Inflammatory macrophage treated with lipopolysaccharide for 1 hour (primary cell): ENCODE results near the gene FDX2.
A peak's percentile ranks its signal among the peaks of the same experiment; 100 is the strongest.

Experiments used
- DNase-seq, 2 donors: peaks; one replicate each; pipeline ENCODE4 v3.0.0-alpha.2; 2020 to 2022

Gene FDX2

GRCh38 chr19:10299545-10300458 lies 16.0 kb downstream of the FDX2 start:
- DNase-seq, result peak; percentile 46 to 54

GRCh38 chr19:10295847-10296591 lies 19.8 kb downstream of the FDX2 start:
- DNase-seq, result no peak

- no peak for DNase-seq
Measured at GRCh38 chr19:10295305-10295846, 20.4 kb downstream of the FDX2 start.

DNA sequence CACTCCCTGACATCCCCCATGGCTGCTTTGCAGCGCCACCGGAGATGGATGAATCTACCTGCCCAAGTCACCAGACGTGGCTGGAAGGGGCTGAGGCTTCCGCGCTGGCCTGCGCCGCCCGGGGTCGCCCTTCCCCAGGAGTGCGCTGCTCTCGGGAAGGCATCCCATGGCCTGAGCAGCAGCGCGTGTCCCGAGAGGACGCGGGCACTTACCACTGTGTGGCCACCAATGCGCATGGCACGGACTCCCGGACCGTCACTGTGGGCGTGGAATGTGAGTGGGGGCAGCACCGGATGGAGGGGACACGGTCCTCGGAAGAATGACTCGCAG lies 21.5 kb downstream of the FDX2 start:
- DNase-seq, result no peak

DNA sequence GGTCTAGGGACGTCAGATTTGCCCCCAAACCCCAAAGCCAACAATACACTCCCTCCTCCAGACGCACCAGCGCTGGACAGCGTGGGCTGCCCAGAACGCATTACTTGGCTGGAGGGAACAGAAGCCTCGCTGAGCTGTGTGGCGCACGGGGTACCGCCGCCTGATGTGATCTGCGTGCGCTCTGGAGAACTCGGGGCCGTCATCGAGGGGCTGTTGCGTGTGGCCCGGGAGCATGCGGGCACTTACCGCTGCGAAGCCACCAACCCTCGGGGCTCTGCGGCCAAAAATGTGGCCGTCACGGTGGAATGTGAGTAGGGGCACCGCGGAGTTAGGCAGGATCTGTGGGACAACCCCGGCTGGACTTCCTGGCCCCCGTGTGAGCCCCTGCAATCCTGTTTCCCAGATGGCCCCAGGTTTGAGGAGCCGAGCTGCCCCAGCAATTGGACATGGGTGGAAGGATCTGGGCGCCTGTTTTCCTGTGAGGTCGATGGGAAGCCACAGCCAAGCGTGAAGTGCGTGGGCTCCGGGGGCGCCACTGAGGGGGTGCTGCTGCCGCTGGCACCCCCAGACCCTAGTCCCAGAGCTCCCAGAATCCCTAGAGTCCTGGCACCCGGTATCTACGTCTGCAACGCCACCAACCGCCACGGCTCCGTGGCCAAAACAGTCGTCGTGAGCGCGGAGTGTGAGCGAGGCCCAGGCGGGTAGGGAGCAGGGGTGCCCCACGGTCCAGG lies 22.0 kb downstream of the FDX2 start:
- DNase-seq, result no peak

GRCh38 chr19:10292789-10293636 lies 22.8 kb downstream of the FDX2 start:
- no peak for DNase-seq

GRCh38 chr19:10292206-10292788 lies 23.5 kb downstream of the FDX2 start:
- DNase-seq, result peak; percentile 92 to 97

GRCh38 chr19:10291554-10292205 lies 24.1 kb downstream of the FDX2 start:
- DNase-seq, result no peak

GRCh38 chr19:10290876-10291553 lies 24.8 kb downstream of the FDX2 start:
- peak; percentile 65 to 75 for DNase-seq

DNA sequence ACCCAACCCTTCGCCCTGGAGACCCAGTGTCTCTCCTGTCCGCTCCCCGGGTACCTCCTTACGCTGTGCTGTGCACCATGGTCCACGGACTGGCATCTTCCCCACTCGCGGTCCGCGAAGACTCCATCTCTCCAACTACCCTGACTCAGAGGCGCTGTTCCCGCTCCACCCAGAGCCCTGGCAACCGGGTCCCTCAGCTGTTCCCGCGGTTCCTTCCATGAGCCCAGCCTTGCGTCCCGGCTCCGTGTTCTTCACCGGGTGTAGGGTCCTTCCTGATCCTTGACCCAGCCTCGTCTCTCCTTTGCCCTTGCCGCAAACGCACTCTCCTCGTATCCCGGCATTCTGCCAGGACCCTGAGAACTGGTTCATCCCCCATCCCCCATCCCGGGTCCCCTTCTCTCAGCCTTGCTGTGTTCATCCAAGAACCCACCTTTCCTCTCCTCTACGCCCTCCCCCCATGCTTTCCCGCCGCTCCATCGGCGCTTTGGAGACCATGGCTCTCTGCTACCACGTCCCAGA lies 25.4 kb downstream of the FDX2 start:
- no peak for DNase-seq

- DNase-seq, result peak in 1 of 2 donors; percentile 53
Measured at GRCh38 chr19:10289836-10290356, 25.9 kb downstream of the FDX2 start, which contains the start of gene ICAM5. TSS of gene ICAM5 (plus strand) at chr19:10289952. CDS start at chr19:10290044, 92 bp downstream.

GRCh38 chr19:10289167-10289835 lies 26.5 kb downstream of the FDX2 start:
- DNase-seq, result peak; percentile 75 to 85

GRCh38 chr19:10288662-10289166 lies 27.1 kb downstream of the FDX2 start:
- DNase-seq, result peak; percentile 65 to 77

DNA sequence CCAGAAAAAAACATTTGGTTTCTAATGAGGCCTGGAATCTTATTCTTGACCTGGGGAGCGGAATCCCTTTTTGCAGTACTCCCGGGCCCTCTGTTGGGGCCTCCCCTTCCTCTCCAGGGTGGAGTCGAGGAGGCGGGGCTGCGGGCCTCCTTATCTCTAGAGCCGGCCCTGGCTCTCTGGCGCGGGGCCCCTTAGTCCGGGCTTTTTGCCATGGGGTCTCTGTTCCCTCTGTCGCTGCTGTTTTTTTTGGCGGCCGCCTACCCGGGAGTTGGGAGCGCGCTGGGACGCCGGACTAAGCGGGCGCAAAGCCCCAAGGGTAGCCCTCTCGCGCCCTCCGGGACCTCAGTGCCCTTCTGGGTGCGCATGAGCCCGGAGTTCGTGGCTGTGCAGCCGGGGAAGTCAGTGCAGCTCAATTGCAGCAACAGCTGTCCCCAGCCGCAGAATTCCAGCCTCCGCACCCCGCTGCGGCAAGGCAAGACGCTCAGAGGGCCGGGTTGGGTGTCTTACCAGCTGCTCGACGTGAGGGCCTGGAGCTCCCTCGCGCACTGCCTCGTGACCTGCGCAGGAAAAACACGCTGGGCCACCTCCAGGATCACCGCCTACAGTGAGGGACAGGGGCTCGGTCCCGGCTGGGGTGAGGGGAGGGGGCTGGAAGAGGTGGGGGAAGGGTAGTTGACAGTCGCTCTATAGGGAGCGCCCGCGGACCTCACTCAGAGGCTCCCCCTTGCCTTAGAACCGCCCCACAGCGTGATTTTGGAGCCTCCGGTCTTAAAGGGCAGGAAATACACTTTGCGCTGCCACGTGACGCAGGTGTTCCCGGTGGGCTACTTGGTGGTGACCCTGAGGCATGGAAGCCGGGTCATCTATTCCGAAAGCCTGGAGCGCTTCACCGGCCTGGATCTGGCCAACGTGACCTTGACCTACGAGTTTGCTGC lies 28.7 kb downstream of the FDX2 start, which contains the start of gene ICAM4:
Gene ICAM4 (plus strand): TSS at position 153 of the 935 bp plus-strand sequence. CDS start 58 bp downstream, at position 211.
- DNase-seq, result peak; percentile 73 to 86

DNA sequence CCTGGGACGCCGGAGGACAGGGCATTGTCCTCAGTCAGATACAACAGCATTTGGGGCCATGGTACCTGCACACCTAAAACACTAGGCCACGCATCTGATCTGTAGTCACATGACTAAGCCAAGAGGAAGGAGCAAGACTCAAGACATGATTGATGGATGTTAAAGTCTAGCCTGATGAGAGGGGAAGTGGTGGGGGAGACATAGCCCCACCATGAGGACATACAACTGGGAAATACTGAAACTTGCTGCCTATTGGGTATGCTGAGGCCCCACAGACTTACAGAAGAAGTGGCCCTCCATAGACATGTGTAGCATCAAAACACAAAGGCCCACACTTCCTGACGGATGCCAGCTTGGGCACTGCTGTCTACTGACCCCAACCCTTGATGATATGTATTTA lies 30.4 kb downstream of the FDX2 start:
- DNase-seq, result no peak

DNA sequence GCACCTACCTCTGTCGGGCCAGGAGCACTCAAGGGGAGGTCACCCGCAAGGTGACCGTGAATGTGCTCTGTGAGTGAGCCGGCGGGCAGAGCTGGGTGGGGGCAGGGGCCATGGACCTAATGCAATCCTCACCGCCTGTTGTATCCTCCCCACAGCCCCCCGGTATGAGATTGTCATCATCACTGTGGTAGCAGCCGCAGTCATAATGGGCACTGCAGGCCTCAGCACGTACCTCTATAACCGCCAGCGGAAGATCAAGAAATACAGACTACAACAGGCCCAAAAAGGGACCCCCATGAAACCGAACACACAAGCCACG lies 30.9 kb downstream of the FDX2 start:
- no peak for DNase-seq

- no peak for DNase-seq
Measured at GRCh38 chr19:10284065-10284959, 31.5 kb downstream of the FDX2 start.
